ENCODE results near the gene ABCB4.

ABCB4 gene

GRCh38 chr7:87506246-87507180 lies 31.0 kb upstream of the ABCB4 start:
- no peak overlapping the region for H3K27ac ChIP-seq (ENCODE audit: low read depth, low read length)

GRCh38 chr7:87505557-87506245 lies 30.2 kb upstream of the ABCB4 start:
- no peak overlapping the region for H3K4me3 ChIP-seq (ENCODE audit: low read length)
- no peaks in the 10 kb centered on the region for H3K27me3 ChIP-seq (ENCODE audit: control insufficient read depth, low read length)
- H3K27ac ChIP-seq (ENCODE audit: low read depth, low read length) = no peak overlapping the region
- TF ChIP-seq CTCF (IDR thresholded peaks at IDR 0.05; ENCODE audit: low read depth, low read length, poor library complexity, severe bottlenecking) = no peak
- TF ChIP-seq EZH2phosphoT487 (IDR thresholded peaks at IDR 0.05; ENCODE audit: borderline replicate concordance, low read length) = no peak
- no peaks in the 10 kb centered on the region for H3K36me3 ChIP-seq (ENCODE audit: control insufficient read depth, low read length)
- H3K9me2 ChIP-seq (replicated peaks; ENCODE audit: control insufficient read depth, low read length) = no peaks in the 10 kb centered on the region
- H3K79me2 ChIP-seq (ENCODE audit: control insufficient read depth, low read length) = no peaks in the 10 kb centered on the region
- peak overlapping the region; percentile 5; the same call in 1 of the 2 replicates for H3K4me2 ChIP-seq (ENCODE audit: low read length)
- no peaks in the 10 kb centered on the region for H3F3A ChIP-seq (ENCODE audit: control insufficient read depth, insufficient read depth)
- no peaks in the 10 kb centered on the region for H3K9me3 ChIP-seq (ENCODE audit: control insufficient read depth, insufficient read depth, low read length)
- H4K20me1 ChIP-seq (ENCODE audit: control insufficient read depth, insufficient read depth, low read depth, low read length) = no peaks in the 10 kb centered on the region
- peaks cover 23% of the 10 kb centered on the region for H3K4me1 ChIP-seq (ENCODE audit: control insufficient read depth, low read length)

More at GRCh38 chr7:87506246-87507180, 31.0 kb upstream of the ABCB4 start:
- H3K79me2 ChIP-seq (ENCODE audit: control insufficient read depth, low read length) = no peaks in the 10 kb centered on the region
- H3F3A ChIP-seq (ENCODE audit: control insufficient read depth, insufficient read depth) = no peaks in the 10 kb centered on the region
- no peak overlapping the region for H3K4me3 ChIP-seq (ENCODE audit: low read length)
- no peaks in the 10 kb centered on the region for H3K9me3 ChIP-seq (ENCODE audit: control insufficient read depth, insufficient read depth, low read length)
- TF ChIP-seq EZH2phosphoT487 (IDR thresholded peaks at IDR 0.05; ENCODE audit: borderline replicate concordance, low read length) (no peak), CTCF (IDR thresholded peaks at IDR 0.05; ENCODE audit: low read depth, low read length, poor library complexity, severe bottlenecking) (peak; percentile 68)
- H4K20me1 ChIP-seq (ENCODE audit: control insufficient read depth, insufficient read depth, low read depth, low read length) = no peaks in the 10 kb centered on the region
- peaks cover 23% of the 10 kb centered on the region for H3K4me1 ChIP-seq (ENCODE audit: control insufficient read depth, low read length)
- peak overlapping the region; percentile 5; the same call in 1 of the 2 replicates for H3K4me2 ChIP-seq (ENCODE audit: low read length)
- no peaks in the 10 kb centered on the region for H3K36me3 ChIP-seq (ENCODE audit: control insufficient read depth, low read length)
- H3K27me3 ChIP-seq (ENCODE audit: control insufficient read depth, low read length) = no peaks in the 10 kb centered on the region
- H3K9me2 ChIP-seq (replicated peaks; ENCODE audit: control insufficient read depth, low read length) = no peaks in the 10 kb centered on the region

GRCh38 chr7:87505122-87505521 lies 29.6 kb upstream of the ABCB4 start:
- no peaks in the 10 kb centered on the region for H4K20me1 ChIP-seq (ENCODE audit: control insufficient read depth, insufficient read depth, low read depth, low read length)
- H3K4me2 ChIP-seq (ENCODE audit: low read length) = no peak overlapping the region
- no peaks in the 10 kb centered on the region for H3F3A ChIP-seq (ENCODE audit: control insufficient read depth, insufficient read depth)
- H3K9me3 ChIP-seq (ENCODE audit: control insufficient read depth, insufficient read depth, low read length) = no peaks in the 10 kb centered on the region
- H3K4me1 ChIP-seq (ENCODE audit: control insufficient read depth, low read length) = peaks cover 23% of the 10 kb centered on the region
- H3K27me3 ChIP-seq (ENCODE audit: control insufficient read depth, low read length) = no peaks in the 10 kb centered on the region
- no peaks in the 10 kb centered on the region for H3K79me2 ChIP-seq (ENCODE audit: control insufficient read depth, low read length)
- H3K27ac ChIP-seq (ENCODE audit: low read depth, low read length) = no peak overlapping the region
- no peaks in the 10 kb centered on the region for H3K9me2 ChIP-seq (replicated peaks; ENCODE audit: control insufficient read depth, low read length)
- no peak overlapping the region for H3K4me3 ChIP-seq (ENCODE audit: low read length)
- H3K36me3 ChIP-seq (ENCODE audit: control insufficient read depth, low read length) = no peaks in the 10 kb centered on the region
- no peak for TF ChIP-seq EZH2phosphoT487 (IDR thresholded peaks at IDR 0.05; ENCODE audit: borderline replicate concordance, low read length)
- TF ChIP-seq CTCF (IDR thresholded peaks at IDR 0.05; ENCODE audit: low read depth, low read length, poor library complexity, severe bottlenecking) = no peak

Data from DOHH2 (cell line).